BLaER1 (cell line): ENCODE measurements around the gene RNU6-9.

ENCODE experiments used
- H3K27ac ChIP-seq: shearing (Covaris generic); formaldehyde crosslinking; 2 replicates; pipeline ENCODE4 v1.8.1; 2022
- H3K27me3 ChIP-seq: shearing (Covaris generic); formaldehyde crosslinking; 2 replicates; pipeline ENCODE4 v1.8.1; 2022
- H3K36me3 ChIP-seq: shearing (Covaris generic); formaldehyde crosslinking; 2 replicates; pipeline ENCODE4 v1.8.1; 2022
- H3K4me1 ChIP-seq: shearing (Covaris generic); formaldehyde crosslinking; 2 replicates; pipeline ENCODE4 v1.8.1; 2022
- H3K4me2 ChIP-seq: shearing (Covaris generic); formaldehyde crosslinking; 2 replicates; pipeline ENCODE4 v1.8.1; 2022
- H3K4me3 ChIP-seq: shearing (Covaris generic); formaldehyde crosslinking; 2 replicates; pipeline ENCODE4 v1.8.1; 2022
- H3K9ac ChIP-seq: shearing (Covaris generic); formaldehyde crosslinking; 2 replicates; pipeline ENCODE4 v1.8.1; 2022
- H3K9me3 ChIP-seq: shearing (Covaris generic); formaldehyde crosslinking; 2 replicates; pipeline ENCODE4 v1.8.1; 2022
- H4K20me1 ChIP-seq: shearing (Covaris generic); formaldehyde crosslinking; 2 replicates; pipeline ENCODE4 v1.8.1; 2022
- Cebpa-rat ChIP-seq: shearing (Covaris generic); IDR thresholded peaks from 2 replicates; pipeline ENCODE4 v1.8.1; 2022

RNU6-9 gene

GRCh38 chr19:917323-918151 is 24.3 kb downstream of the RNU6-9 start, which contains the start of gene KISS1R:
TSS of gene KISS1R (plus strand) at chr19:917333. CDS start at chr19:917503, 170 bp downstream.
- TF ChIP-seq Cebpa-rat: no peak
- no peaks in the 10 kb centered on the region for H3K36me3 ChIP-seq
- peaks cover 41% of the 10 kb centered on the region for H3K4me1 ChIP-seq
- no peaks in the 10 kb centered on the region for H3K9me3 ChIP-seq
- no peak within 1 kb of the TSS for H3K27ac ChIP-seq
- H3K4me3 ChIP-seq: peak within 1 kb of the TSS; percentile 60
- H3K4me2 ChIP-seq: peak within 1 kb of the TSS; percentile 78
- H3K27me3 ChIP-seq: peaks cover 76% of the 10 kb centered on the region
- H4K20me1 ChIP-seq: peaks cover 34% of the 10 kb centered on the region
- H3K9ac ChIP-seq: no peak within 1 kb of the TSS

- peak overlapping the region; percentile 78 for H3K4me2 ChIP-seq
- no peak for TF ChIP-seq Cebpa-rat
- peaks cover 77% of the 10 kb centered on the region for H3K27me3 ChIP-seq
- H4K20me1 ChIP-seq: peaks cover 34% of the 10 kb centered on the region
- no peaks in the 10 kb centered on the region for H3K9me3 ChIP-seq
- H3K36me3 ChIP-seq: no peaks in the 10 kb centered on the region
- H3K9ac ChIP-seq: no peak overlapping the region
- H3K4me1 ChIP-seq: peaks cover 41% of the 10 kb centered on the region
- H3K4me3 ChIP-seq: peak overlapping the region; percentile 60
- H3K27ac ChIP-seq: no peak overlapping the region
Observed at GRCh38 chr19:918152-918437, 24.8 kb downstream of the RNU6-9 start.

DNA sequence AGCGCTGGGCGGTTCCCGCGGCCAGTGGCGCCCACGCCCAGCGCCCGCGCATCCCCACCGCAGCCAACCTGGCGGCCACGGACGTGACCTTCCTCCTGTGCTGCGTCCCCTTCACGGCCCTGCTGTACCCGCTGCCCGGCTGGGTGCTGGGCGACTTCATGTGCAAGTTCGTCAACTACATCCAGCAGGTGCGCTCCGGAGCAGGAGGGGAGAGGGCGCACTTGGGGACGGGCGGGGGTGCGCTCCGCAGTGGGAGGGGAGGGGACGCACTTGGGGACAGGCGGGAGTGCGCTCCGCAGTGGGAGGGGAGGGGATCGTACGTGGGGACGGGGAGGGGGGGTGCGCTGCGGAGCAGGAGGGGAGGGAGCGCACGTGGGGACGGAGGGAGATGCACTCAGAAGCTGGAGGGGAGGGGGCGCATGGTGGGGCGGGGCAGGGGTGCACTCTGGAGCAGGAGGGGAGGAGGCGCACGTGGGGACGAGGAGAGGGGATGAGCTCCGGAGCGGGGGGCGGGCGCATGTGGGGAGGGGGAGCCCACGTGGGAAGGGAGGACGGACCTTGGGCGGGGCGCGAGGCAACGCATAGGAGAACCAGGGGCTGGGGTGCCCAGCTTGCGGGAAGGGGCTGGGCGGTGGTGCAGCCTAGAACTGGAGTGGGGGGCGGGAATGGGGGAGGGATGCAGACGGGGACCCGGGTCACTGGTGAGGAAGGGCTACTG is 25.4 kb downstream of the RNU6-9 start:
- peaks cover 41% of the 10 kb centered on the region for H3K4me1 ChIP-seq
- no peak for TF ChIP-seq Cebpa-rat
- no peaks in the 10 kb centered on the region for H3K36me3 ChIP-seq
- peaks cover 77% of the 10 kb centered on the region for H3K27me3 ChIP-seq
- H4K20me1 ChIP-seq: peaks cover 34% of the 10 kb centered on the region
- no peaks in the 10 kb centered on the region for H3K9me3 ChIP-seq
- no peak overlapping the region for H3K9ac ChIP-seq
- H3K4me2 ChIP-seq: peak overlapping the region; percentile 78
- H3K4me3 ChIP-seq: peak overlapping the region; percentile 60; the same call in 1 of the 2 replicates
- no peak overlapping the region for H3K27ac ChIP-seq

GRCh38 chr19:919199-920050 is 26.1 kb downstream of the RNU6-9 start:
- H3K9ac ChIP-seq: no peak overlapping the region
- peaks cover 34% of the 10 kb centered on the region for H4K20me1 ChIP-seq
- no peak overlapping the region for H3K27ac ChIP-seq
- peak overlapping the region; percentile 75 for H3K4me2 ChIP-seq
- peak overlapping the region; percentile 54 for H3K4me3 ChIP-seq
- H3K9me3 ChIP-seq: no peaks in the 10 kb centered on the region
- no peak for TF ChIP-seq Cebpa-rat
- H3K36me3 ChIP-seq: no peaks in the 10 kb centered on the region
- peaks cover 45% of the 10 kb centered on the region for H3K4me1 ChIP-seq
- peaks cover 73% of the 10 kb centered on the region for H3K27me3 ChIP-seq

GRCh38 chr19:920051-920864 is 27.0 kb downstream of the RNU6-9 start:
- H3K4me2 ChIP-seq: peak overlapping the region; percentile 75
- peaks cover 34% of the 10 kb centered on the region for H4K20me1 ChIP-seq
- TF ChIP-seq Cebpa-rat: no peak
- peaks cover 66% of the 10 kb centered on the region for H3K27me3 ChIP-seq
- H3K9me3 ChIP-seq: no peaks in the 10 kb centered on the region
- H3K4me1 ChIP-seq: peaks cover 51% of the 10 kb centered on the region
- no peaks in the 10 kb centered on the region for H3K36me3 ChIP-seq
- no peak overlapping the region for H3K9ac ChIP-seq
- H3K27ac ChIP-seq: no peak overlapping the region
- H3K4me3 ChIP-seq: peak overlapping the region; percentile 54

DNA sequence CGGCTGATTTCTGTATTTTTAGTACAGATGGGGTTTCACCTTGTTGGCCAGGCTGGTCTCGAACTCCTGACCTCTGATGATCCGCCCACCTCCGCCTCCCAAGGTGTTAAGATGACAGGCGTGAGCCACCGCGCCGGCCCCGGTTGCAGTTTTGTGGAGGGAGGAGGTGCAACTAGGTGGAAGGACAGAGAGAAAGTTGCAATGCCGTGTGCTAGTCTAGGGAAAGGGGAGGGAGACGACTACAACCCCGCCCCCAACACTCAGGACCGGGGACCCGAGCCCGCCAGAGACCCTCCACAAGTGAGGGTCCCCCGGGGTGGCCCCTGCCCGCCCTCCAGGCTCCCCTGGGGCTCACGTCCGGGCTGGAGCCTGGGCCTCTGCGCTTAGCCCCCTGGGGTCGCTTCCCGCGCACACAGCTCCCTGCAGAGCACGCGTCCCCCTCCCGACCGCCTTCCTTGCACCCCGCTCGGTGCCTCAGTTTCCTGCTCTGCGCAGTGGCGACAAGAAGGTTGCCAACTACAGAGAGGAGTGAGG is 31.3 kb downstream of the RNU6-9 start:
- Histone ChIP-seq H3K4me2 (peak overlapping the region; percentile 91), H3K36me3 (peaks cover 11% of the 10 kb centered on the region), H3K9ac (peak overlapping the region; percentile 91), H3K27ac (peak overlapping the region; percentile 91), H3K4me1 (peaks cover 45% of the 10 kb centered on the region), H3K4me3 (peak overlapping the region; percentile 90), H3K27me3 (peaks cover 25% of the 10 kb centered on the region), H4K20me1 (peaks cover 34% of the 10 kb centered on the region), H3K9me3 (no peaks in the 10 kb centered on the region)
- no peak for TF ChIP-seq Cebpa-rat

DNA sequence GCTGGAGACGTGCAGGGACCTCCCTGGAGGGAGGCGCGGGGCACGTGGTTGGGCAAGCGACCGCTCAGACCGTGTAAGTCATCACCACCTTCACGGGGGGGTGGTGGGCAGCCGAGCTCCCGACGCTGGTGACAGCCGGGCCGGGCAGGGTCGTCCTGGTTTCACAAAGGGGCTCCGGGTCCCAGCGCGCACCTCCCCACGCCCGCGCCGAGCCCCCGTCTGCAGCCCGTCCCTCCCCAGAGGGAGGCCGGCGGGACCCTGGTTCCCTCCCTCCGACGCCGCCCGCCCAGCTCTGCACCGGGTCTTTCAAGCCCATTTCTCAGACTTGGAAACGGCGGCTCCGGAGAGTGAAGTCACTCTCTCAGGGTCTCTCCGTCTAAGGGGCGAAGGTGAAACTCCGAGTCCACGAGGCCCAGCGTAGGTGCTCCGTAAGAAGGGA is 31.8 kb downstream of the RNU6-9 start:
- Histone ChIP-seq H3K9ac (peak overlapping the region; percentile 91), H4K20me1 (peaks cover 34% of the 10 kb centered on the region), H3K9me3 (no peaks in the 10 kb centered on the region), H3K4me2 (peak overlapping the region; percentile 91), H3K27ac (peak overlapping the region; percentile 91), H3K4me1 (peaks cover 40% of the 10 kb centered on the region), H3K36me3 (peaks cover 16% of the 10 kb centered on the region), H3K4me3 (peak overlapping the region; percentile 90), H3K27me3 (peaks cover 20% of the 10 kb centered on the region)
- no peak for TF ChIP-seq Cebpa-rat

DNA sequence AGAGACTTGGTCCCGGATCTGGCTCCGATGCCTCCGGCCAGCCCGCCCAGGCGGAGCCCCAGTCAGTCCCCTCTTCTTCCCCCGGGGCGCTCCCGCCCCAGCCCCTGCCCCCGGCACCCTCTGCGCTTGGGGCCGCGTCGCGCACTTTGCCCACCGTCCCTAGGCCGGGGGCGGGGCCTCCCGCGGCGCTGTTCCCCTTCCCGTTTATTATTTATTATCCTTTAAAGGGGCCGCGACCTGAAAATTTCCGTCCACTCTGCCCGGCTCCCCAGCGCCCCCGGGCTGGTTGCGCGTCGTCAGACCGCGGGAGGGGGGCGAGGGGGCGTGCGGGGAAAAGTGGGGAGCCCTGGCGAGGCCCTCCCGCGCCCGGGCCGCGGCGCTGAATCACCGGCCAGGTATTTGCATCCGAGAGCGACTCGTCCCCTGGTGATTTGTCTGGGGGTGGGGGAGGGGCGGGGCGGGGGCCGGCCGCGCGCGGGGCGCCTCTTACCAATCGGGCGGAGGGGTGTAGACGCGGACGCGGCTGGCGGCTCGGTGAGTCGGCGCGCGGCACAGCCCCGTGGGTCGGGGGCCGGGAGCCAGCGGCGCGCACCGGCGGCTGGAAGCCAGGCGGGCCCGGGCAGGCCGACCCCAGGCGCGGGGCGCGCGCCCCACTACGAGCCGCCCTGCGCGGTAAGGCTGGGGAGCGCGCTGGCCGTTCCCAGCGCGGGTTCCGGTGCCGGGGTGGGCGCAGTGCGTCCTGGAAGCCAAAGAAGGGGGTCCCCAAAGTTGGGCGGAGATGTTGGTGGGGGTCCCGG is 32.4 kb downstream of the RNU6-9 start, which contains the start of gene ARID3A:
Gene ARID3A (plus strand): TSS at position 510 of the 797 bp plus-strand sequence. CDS start 3,494 bp downstream, outside the sequence.
- peak within 1 kb of the TSS; percentile 91 for H3K27ac ChIP-seq
- peak within 1 kb of the TSS; percentile 91 for H3K4me2 ChIP-seq
- peak within 1 kb of the TSS; percentile 90 for H3K4me3 ChIP-seq
- H3K9me3 ChIP-seq: no peaks in the 10 kb centered on the region
- peak within 1 kb of the TSS; percentile 91 for H3K9ac ChIP-seq
- H3K27me3 ChIP-seq: peaks cover 14% of the 10 kb centered on the region
- peaks cover 20% of the 10 kb centered on the region for H3K36me3 ChIP-seq
- no peak for TF ChIP-seq Cebpa-rat
- peaks cover 33% of the 10 kb centered on the region for H4K20me1 ChIP-seq
- peaks cover 34% of the 10 kb centered on the region for H3K4me1 ChIP-seq
